H54 (cell line): ENCODE measurements around the gene PCSK6.
"Not testable (repeated sequence)": the region's sequence is repeated elsewhere in the genome, so short reads cannot be mapped to it uniquely, and the experiment has no call there.

Experiments used
- DNase-seq: peaks from one replicate; pipeline ENCODE4 v3.0.0; 2011; ENCODE audit warnings: low spot score, mixed read lengths; ENCODE audit not compliant: insufficient read length
- FAIRE-seq: peaks from 3 replicates; lab custom pipeline; 2011; peaks lifted over from hg19 to GRCh38; lab: Jason Lieb, UNC
- POLR2A ChIP-seq: IDR thresholded peaks from 2 replicates; pipeline ENCODE4 v1.6.1; 2011; ENCODE audit warnings: low read depth, mild to moderate bottlenecking, low read length

PCSK6 gene

GRCh38 chr15:101409621-101410020, 79.9 kb downstream of the PCSK6 start:
- FAIRE-seq (no peak), DNase-seq (no peak)
- TF ChIP-seq POLR2A, result no peak

DNA sequence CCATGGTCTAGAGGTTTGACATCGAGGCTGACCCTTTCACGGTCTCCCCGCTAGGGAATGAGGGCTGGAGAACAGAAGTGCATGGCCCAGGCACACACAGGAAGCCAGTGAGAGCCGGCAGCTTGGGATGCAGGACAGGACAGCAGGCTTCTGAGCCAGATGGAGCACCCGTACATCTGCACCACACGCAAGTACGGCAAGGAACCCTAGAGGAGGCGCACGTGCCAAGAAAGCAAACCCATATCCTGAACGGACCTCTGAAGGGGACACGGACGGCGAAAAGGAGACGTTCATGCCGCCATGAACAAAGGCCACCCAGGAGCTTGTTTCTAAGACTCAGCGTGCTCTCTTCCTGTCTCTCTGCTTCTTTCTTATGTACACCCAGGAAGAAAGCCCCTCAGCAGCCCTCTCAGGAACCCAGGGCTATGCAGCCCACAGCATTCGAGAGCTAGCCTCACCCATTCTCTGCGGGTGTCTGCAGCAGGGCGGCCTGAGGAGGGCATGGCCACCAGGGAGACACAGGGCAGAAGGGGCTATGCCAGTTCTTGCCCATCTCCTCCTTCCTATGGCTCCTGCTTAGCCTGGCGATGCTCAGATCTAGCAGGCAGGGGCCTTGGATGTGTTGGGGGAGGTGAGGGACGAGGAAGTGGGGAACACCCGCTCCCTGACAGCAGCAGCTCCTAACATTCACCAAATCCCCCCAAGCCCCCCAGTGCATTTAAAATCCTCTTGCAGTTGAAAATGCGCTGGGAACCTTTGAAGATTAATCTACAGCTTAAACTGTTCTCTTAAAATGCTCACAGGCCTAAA, 81.3 kb downstream of the PCSK6 start:
- no peak for FAIRE-seq
- no peak for DNase-seq
- TF ChIP-seq POLR2A, result no peak

- DNase-seq (no peak), FAIRE-seq (no peak)
- TF ChIP-seq POLR2A, result no peak
These were observed 82.1 kb downstream of the PCSK6 start for GRCh38 chr15:101407439-101407838.

- TF ChIP-seq POLR2A, result no peak
- no peak for FAIRE-seq
- DNase-seq, result no peak
These were observed 82.8 kb downstream of the PCSK6 start for GRCh38 chr15:101406526-101407195.

DNA sequence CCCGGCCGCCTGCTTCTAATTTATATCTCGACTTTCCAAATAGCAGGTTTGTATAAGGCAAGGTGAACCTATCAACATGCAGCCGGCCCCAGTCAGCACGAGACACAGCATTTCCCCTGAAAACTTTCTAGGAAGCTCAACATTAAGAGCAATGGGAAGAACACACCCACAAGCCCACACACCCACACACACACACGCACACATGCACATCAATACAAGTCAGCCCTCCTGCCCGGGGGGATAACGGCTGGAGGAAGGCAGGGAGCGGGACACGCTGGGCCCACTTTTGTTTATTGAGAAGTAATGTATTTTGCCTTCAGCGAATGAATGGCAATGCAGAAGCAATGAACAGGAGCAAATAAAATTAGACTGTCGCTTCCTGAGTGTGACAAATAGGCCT, 83.5 kb downstream of the PCSK6 start:
- DNase-seq, result no peak
- FAIRE-seq, result no peak
- no peak for TF ChIP-seq POLR2A

- DNase-seq (no peak), FAIRE-seq (no peak)
- TF ChIP-seq POLR2A, result no peak
These were observed 85.3 kb downstream of the PCSK6 start for GRCh38 chr15:101404245-101404644.

DNA sequence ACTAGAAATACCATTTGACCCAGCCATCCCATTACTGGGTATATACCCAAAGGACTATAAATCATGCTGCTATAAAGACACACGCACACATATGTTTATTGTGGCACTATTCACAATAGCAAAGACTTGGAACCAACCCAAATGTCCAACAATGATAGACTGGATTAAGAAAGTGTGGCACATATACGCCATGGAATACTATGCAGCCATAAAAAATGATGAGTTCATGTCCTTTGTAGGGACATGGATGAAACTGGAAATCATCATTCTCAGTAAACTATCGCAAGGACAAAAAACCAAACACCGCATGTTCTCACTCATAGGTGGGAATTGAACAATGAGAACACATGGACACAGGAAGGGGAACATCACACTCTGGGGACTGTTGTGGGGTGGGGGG, 86.6 kb downstream of the PCSK6 start:
- not testable (repeated sequence) for DNase-seq, FAIRE-seq

- TF ChIP-seq POLR2A, result no peak
- FAIRE-seq, result no peak
- no peak for DNase-seq
These were observed 88.2 kb downstream of the PCSK6 start for GRCh38 chr15:101401286-101401685.

GRCh38 chr15:101399431-101399830, 90.1 kb downstream of the PCSK6 start:
- DNase-seq (no peak), FAIRE-seq (no peak)
- TF ChIP-seq POLR2A, result no peak

GRCh38 chr15:101398247-101398646, 91.3 kb downstream of the PCSK6 start:
- FAIRE-seq (no peak), DNase-seq (no peak)
- TF ChIP-seq POLR2A, result no peak

GRCh38 chr15:101397521-101398003, 91.9 kb downstream of the PCSK6 start:
- no peak for FAIRE-seq
- no peak for DNase-seq
- TF ChIP-seq POLR2A, result no peak

- DNase-seq (no peak), FAIRE-seq (no peak)
- no peak for TF ChIP-seq POLR2A
These were observed 92.8 kb downstream of the PCSK6 start for GRCh38 chr15:101396484-101397261.

DNA sequence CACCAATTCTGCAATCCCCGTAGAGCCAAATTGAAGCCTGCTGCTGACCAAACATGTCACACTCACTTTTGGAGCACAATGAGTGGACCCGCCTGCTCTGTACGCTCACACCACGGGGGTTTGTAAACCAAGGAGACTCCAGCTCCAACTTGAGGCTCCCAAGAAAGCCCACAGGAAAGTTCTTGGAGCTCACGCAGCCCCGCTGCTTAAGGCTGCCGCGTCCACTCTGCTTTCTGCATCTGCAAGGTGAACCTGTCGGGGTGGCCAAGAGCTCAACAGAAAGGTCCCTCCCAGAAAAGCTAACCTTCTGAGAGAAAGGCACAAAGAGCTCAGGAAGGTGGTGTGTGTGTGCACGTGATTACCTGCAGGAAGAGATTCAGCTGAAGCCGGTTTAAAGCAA, 94.9 kb downstream of the PCSK6 start:
- DNase-seq (no peak), FAIRE-seq (no peak)
- no peak for TF ChIP-seq POLR2A

GRCh38 chr15:101394056-101394630, 95.4 kb downstream of the PCSK6 start:
- FAIRE-seq, result no peak
- DNase-seq, result no peak
- no peak for TF ChIP-seq POLR2A
